Panc1 (cell line): ENCODE results near the gene ATXN7L1. TPM values are rescaled to one million over a fixed set of nuclear protein-coding genes. Genes with fewer than 3 reads are reported as not detected.

Source experiments
- ATAC-seq: fragments of 200-7000 bp; cut with Tn5 transposase; 2 replicates; pipeline ENCODE4 v1.9.1; 2020; ENCODE audit warnings: mild to moderate bottlenecking, moderate library complexity
- BruUV-seq: library from RNA; stranded (reverse); fragments of 400-500 nt; replicated peaks from 2 replicates; lab custom pipeline; 2021; lab: Mats Ljungman, UMichigan
- CTCF ChIA-PET: fragments of 300-600 bp; sonication (Branson Sonifier 250); formaldehyde crosslinking; loops from one replicate; lab custom pipeline; 2022; ENCODE audit warnings: antibody characterized with exemption; lab: Charles Lee
- POLR2A ChIA-PET: fragments of 300-600 bp; sonication (Branson Sonifier 250); formaldehyde crosslinking; loops from one replicate; lab custom pipeline; 2022; ENCODE audit warnings: antibody characterized with exemption; lab: Charles Lee
- DNase-seq: peaks from one replicate; pipeline ENCODE4 v3.0.0-alpha.2; 2010; ENCODE audit warnings: low read depth, low spot score
- H3K27ac ChIP-seq: 2 replicates; pipeline ENCODE4 v1.5.1; 2011; ENCODE audit warnings: mild to moderate bottlenecking, low read length, inconsistent platforms
- H3K27me3 ChIP-seq: fragments of 200-500 bp; sonication (Bioruptor generic); 2 replicates; pipeline ENCODE4 v1.6.0; 2014; ENCODE audit warnings: low read length, inconsistent platforms; ENCODE audit not compliant: control insufficient read depth, insufficient read depth
- H3K36me3 ChIP-seq: fragments of 200-500 bp; sonication (Bioruptor generic); 2 replicates; pipeline ENCODE4 v1.5.1; 2014; ENCODE audit warnings: inconsistent platforms, mild to moderate bottlenecking, low read length, moderate library complexity; ENCODE audit not compliant: control insufficient read depth, insufficient read depth
- H3K4me1 ChIP-seq: 2 replicates; pipeline ENCODE4 v1.5.1; 2011; ENCODE audit warnings: inconsistent platforms, mild to moderate bottlenecking, low read length, moderate library complexity; ENCODE audit not compliant: control insufficient read depth, insufficient read depth
- H3K4me3 ChIP-seq, 2 experiments: 2 replicates each; pipeline ENCODE4 v1.5.1; 2011 to 2012; ENCODE audit warnings: low read depth in 2 of 2, low read length in 2 of 2, mild to moderate bottlenecking in 2 of 2, inconsistent platforms in 1 of 2, moderate library complexity in 1 of 2
- H3K9me3 ChIP-seq: fragments of 200-500 bp; sonication (Bioruptor generic); 2 replicates; pipeline ENCODE4 v1.5.1; 2014; ENCODE audit warnings: low read depth, mild to moderate bottlenecking, inconsistent platforms, low read length, moderate library complexity; ENCODE audit not compliant: control insufficient read depth, insufficient read depth
- CTCF ChIP-seq: fragments of 450-650 bp; IDR thresholded peaks from 2 replicates; pipeline ENCODE4 v1.5.1; 2017; ENCODE audit warnings: mild to moderate bottlenecking
- POLR2AphosphoS5 ChIP-seq: IDR thresholded peaks from 2 replicates; pipeline ENCODE4 v1.6.1; 2012; ENCODE audit warnings: mild to moderate bottlenecking, low read depth, low read length, moderate library complexity
- REST ChIP-seq, 2 experiments: IDR thresholded peaks; 2 replicates each; pipeline ENCODE4 v1.6.1; 2011 to 2012; ENCODE audit warnings: low read depth in 2 of 2, control low read depth in 1 of 2, low read length in 1 of 2, mild to moderate bottlenecking in 1 of 2, moderate library complexity in 1 of 2; ENCODE audit not compliant: insufficient read depth in 1 of 2
- SIN3A ChIP-seq: IDR thresholded peaks from 2 replicates; pipeline ENCODE4 v1.6.1; 2012; ENCODE audit warnings: low read depth, mild to moderate bottlenecking, low read length, moderate library complexity, borderline replicate concordance; ENCODE audit not compliant: insufficient read depth
- TCF7L2 ChIP-seq: IDR thresholded peaks from 2 replicates; pipeline ENCODE4 v1.6.1; 2011; ENCODE audit warnings: mild to moderate bottlenecking, low read depth, low read length, inconsistent platforms
- in situ Hi-C: cut with HindIII; loops from 2 replicates; pipeline ENCODE4 v1.10.0; 2016; ENCODE audit warnings: low sequenced_read_pairs, low pct_unique_long_range_greater_than_20kb
- intact Hi-C: fragments of 100-400 bp; cut with micrococcal nuclease; formaldehyde crosslinking; loops from one replicate; pipeline ENCODE4 v1.10.0; 2022; ENCODE audit not compliant: unreplicated experiment
- total RNA-seq: library from RNA; stranded (reverse); gene quantifications from one replicate; pipeline ENCODE4 v1.2.1, GENCODE V29; 2021; ENCODE audit not compliant: unreplicated experiment

The ATXN7L1 gene
- total RNA-seq, 1 experiment from 2014 or later: 10.8 TPM

- Histone ChIP-seq H3K27me3 (no peaks in the 10 kb centered on the region), H3K9me3 (no peaks in the 10 kb centered on the region), H3K36me3 (no peaks in the 10 kb centered on the region), H3K4me3 (no peak overlapping the region), H3K4me1 (no peaks in the 10 kb centered on the region), H3K27ac (no peak overlapping the region)
- DNase-seq (no peak), ATAC-seq (no peak)
- POLR2A ChIA-PET: no interaction called here
- intact Hi-C loops: no loop called here
- in situ Hi-C loops: no loop called here
- BruUV-seq: no TSS peak
- CTCF ChIA-PET: no interaction called here
- TF ChIP-seq CTCF (no peak), SIN3A (no peak), POLR2AphosphoS5 (no peak)
Measured at GRCh38 chr7:105673367-105674084, 202.9 kb downstream of the ATXN7L1 start.

- CTCF ChIA-PET: no interaction called here
- ATAC-seq (no peak), DNase-seq (no peak)
- no peaks in the 10 kb centered on the region for H3K27me3 ChIP-seq
- no peaks in the 10 kb centered on the region for H3K4me1 ChIP-seq
- no peaks in the 10 kb centered on the region for H3K9me3 ChIP-seq
- no peak overlapping the region for H3K27ac ChIP-seq
- in situ Hi-C loops: no loop called here
- no TSS peak for BruUV-seq
- POLR2A ChIA-PET: interaction anchor here (0.6 kb wide), 1 partner anchor 12 kb away, joined by 3 read pairs; no protein-coding TSS in a partner anchor
- H3K36me3 ChIP-seq: no peaks in the 10 kb centered on the region
- H3K4me3 ChIP-seq: no peak overlapping the region
- intact Hi-C loops: no loop called here
- TF ChIP-seq SIN3A (no peak), TCF7L2 (no peak), REST (IDR thresholded peaks at IDR 0.05; ENCODE audit: insufficient read depth in 1 of 2, low read depth in 2 of 2, low read length in 1 of 2) (no peak), POLR2AphosphoS5 (no peak), CTCF (no peak)
Measured at GRCh38 chr7:105672801-105673200, 203.6 kb downstream of the ATXN7L1 start.
